Renal pelvis (tissue), 4 donors: ENCODE results near the gene BCOR. TPM values are rescaled to one million over a fixed set of nuclear protein-coding genes. Genes with fewer than 3 reads are reported as not detected.

Experiments
- DNase-seq: peaks from one replicate; pipeline ENCODE4 v3.0.0-alpha.2; 2013
- polyA plus RNA-seq, 3 donors: library from polyadenylated mRNA; unstranded; fragments of 120-200 nt; gene quantifications; one replicate each; pipeline ENCODE4 v1.2.1, GENCODE V29; 2013; ENCODE audit not compliant: insufficient read length in 3 of 3

The BCOR gene
- polyA plus RNA-seq, 3 donors = 51.6 to 53.9 (median 53.3) TPM

DNA sequence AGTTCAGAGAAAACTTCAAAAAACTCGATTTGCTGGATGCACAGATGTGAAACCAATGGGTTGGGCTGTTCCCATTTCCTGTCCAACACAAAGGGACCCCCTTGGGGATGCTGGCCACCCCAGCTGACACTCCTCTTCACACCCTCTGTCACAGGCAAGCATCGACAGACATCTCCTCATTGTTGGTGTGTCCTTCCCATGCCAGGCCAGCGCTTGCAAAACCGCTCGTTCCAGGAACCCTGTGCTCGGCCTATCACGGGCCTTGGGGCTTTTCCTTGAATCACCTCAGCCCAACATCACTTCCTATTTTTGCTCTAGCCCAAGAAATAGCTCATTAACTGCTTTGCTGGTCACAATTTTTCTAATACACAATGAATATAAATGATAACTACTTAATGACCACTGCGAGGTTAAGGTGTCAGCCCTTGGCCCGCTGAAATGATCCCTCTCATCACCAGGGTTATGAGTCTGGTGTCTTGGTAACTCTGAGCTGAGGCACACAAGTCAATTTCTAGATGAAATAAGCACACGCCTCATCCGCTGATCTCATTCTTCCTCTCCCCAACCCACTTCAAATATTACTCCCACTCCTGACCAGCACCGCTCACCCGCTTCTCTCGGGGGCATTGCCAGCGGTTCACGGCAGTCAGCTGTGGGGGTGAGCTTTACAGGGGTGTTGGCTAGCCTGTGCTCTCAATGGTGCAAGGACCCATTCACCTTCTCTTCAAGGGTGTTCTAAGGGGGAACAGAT, 32.3 kb downstream of the BCOR start:
- no peak for DNase-seq

DNA sequence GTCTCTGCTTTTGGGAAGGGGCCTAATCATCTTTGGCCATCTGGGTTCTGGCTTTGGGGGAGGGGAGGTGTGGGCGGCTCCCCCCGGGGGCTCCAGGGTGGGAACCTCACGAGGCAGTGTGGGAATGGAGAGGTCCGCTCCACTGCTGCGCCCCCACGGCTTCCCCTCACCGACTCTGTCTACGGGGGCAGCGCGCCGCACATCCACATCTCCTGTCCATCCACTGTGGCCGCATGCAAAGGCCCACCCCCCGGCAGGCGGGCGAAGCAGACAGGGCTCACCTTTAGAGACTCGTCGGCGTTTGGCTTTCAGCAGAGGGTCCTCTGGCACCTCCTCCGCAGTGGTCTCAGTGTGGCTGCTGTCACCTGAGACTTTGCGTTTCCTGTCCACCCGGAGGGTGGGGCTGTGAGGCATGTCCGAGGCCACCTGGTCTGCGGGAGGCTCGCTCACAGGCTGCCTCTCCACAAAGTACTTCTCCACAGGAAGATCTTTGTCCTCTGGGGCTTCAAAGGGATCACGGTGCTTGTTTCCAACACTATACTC, 33.6 kb downstream of the BCOR start:
- DNase-seq = no peak

DNA sequence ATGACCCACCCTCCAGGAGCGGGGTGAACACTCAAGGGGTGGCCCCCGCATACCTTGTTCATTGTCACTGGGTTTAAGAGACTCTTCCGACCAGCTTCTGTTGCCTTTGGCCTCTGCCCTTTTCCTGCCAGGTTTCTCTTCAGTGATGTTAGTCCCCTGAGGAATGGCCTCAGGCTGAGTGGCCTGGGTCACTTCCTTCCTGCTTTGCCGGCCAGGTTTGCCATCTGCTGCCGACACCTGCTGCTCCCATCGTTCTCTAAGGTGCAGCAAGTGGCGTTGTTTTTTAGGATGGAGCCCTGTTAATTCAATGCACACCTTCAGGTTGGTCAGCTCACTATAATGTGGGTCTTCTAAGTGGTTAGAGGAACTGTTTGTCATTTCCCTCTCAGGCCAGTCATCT, 34.2 kb downstream of the BCOR start:
- DNase-seq = no peak

DNA sequence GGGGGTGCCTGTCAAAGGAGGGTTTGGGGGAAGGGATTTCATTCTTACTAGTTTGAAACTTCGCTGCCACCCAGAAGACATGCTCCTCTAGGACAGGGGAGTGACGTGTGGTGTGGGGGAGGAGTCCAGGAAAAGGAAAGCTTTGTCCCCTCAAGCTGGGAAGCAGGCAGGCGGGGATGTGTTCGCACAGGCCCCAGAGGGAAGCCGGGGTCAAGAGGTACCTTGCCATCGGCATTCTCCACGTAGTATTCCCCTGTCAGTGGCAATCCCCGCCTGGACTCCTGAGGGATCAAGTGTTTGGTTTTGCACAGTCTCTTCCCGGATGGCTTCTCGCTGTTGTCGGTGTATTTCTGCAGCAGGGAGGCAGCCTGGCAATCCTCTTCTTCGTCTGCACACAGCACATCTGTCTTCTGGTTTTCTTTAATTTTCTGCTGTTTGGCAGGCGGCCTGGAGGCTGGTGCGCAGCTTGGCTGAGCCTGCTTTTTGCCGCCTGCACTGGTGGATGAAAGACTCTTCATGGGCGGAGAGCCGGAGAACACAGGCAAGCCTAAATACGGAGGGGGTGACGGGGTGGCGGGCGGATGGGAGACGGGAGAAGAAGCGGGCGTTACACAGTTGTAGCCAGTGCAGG, 35.1 kb downstream of the BCOR start:
- no peak for DNase-seq

DNA sequence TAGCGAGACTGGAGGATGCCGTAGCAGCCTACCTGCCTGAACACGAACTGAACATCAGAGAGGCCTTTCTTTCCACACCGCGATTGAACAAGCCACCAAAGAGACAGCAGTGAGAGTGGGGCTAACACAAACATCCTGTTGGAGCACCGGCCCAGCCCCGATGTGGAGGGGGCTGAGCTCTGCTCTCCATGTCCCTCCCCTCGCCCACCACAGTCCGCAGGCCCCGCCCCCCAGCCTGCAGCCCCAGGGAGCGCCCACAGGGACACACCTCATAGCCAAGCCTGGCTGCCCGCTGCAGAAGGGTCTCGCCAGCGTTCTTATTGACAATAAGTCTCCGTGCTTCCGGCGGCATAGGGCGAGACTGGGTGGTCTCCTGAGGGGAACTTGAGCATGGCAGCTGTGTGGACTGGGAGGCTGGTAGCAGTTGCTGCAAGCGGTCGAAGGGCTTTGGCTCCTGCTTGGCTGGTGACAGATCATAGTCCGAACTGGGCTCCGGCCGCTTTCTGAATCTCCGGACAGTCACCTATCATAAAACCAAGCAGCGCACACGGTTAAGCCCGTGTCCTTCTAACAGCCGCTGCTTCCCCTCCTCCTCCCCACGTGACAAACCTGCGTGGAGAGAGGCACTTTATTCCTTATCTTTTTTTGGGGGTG, 35.8 kb downstream of the BCOR start:
- DNase-seq = no peak

DNA sequence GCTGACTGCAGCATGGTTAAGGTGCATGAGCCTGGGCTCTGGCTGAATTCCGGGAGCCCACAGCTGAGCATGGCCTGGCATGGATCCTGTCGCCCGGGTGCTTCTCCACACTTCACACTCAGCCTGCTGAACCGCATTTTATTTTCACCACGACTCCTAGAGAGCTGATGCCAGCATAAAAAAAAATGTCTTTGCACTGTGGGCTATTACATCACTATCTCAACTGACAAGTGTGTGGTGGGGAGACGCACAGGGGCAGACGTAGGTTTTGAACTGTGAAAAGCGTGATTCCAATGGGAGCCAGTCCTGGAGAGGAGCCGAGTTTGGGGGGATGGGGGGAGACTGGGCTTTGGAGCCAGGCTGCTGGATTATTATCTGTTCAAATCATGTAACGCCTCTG, 36.8 kb downstream of the BCOR start:
- DNase-seq = no peak

DNA sequence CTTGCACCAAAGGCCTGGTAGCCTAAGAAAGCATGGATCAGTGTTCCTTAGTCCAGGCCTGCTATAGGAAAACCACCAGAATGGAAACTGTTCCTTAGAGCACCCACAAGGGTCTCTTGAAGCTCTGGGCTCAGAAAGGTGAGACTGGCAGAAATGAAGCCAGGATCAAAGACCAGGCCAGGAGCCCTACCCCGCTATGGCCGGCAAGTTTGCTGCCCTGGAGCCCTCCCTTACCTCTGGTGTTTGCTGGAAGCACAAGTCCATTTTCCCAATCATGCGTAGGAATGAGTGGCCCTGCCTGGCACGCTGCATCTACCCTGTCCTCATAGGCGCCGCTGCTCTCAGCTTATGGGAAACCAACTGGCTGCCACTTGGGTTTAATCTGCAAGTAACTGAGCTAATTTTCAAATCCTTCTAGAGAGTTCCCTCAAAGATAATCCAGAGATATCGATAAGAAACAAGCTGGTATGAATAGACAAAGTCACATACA, 37.4 kb downstream of the BCOR start:
- DNase-seq = no peak

DNA sequence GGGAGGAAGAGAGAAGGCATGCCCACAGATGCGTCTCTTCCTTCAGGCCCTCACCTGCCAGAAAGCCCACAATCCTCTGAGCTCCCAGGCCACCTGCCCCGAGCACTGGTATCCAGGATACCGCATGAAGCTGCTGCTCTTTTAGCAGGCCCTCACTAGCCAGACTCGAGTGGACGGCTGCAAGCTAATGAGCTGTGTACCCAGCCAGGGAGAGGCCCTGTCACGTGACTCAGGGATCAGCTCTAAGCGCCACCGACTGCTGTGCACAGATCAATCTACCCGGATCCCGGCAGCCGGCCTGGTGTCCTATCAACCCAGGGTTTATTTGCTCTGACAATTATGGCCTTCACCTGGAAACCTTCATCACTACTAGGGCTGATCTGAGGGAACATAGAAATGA, 39.0 kb downstream of the BCOR start:
- no peak for DNase-seq

DNA sequence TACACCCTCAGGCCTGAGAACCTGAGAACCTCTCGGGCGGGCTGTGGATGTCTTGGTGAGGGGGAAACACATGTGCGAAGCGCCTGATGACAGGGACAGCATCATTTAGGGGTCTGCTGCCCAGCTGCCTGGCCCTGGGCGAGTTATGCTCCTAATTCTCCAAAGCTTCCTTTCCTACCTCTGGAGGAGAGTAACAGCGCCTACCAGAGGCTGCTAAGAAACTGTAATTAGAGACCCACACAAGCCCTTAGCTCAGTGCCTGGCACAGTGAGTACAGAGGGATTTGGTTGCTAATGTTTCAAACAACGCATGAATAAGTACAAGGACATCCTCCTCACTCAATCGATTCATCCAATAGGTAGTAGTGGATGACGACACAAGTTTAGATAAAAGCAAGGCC, 40.4 kb downstream of the BCOR start:
- no peak for DNase-seq

DNA sequence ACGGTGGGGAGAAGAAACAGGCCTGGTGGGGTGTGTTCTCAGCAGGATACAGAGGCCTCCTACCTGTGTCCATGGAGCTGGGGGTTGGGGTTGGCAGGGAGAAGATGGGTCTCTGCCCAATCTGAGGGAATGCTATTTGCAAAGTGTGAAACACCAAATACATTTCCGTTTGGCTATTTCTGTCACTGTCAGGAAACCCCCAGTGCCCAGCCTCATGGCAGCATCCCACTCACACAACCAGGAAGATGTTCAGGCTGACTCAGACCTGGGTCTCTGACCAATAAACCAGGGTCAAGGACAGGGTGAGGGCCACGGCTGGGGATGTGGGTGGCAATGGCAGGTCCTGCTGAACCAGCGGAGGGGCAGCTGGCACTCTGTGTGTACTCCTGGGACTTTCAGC, 41.3 kb downstream of the BCOR start:
- DNase-seq = no peak

DNA sequence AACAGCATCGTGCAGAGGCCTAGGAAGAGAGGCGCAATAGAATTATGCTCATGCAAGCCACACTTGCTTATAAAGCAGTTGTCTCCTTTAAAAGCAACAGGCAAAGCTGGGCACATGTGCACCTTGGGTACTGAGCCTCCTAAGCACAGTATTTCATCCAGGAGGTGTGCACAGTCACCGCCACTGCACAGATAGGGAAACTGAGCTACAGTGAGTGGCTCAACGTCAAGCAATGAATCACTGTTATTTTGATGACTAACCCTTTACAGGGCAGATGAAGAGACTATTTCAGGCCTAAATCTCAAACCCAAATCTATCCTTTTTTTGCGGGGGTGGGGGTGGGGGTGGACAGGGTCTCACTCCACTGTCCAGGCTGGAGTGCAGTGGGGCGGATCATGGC, 42.3 kb downstream of the BCOR start:
- no peak for DNase-seq

DNA sequence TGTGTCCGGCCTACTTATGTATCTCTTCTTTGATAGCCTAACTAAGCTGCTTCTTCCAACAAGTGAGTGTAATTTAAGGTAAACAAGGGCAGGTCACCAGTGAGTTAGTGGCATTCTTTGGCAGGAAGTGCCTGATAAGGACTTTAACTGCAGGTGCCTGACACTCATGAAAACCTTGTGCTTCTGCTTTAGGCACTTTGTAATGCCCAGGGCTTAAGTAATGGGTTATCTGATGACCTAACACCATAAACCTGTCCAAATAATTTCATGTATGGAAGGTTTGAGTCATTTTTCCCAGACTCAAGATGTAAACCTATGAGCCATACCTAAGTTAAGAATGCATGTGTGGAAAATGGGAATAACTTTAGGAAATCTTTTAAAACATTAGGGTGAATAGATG, 43.0 kb downstream of the BCOR start:
- no peak for DNase-seq

DNA sequence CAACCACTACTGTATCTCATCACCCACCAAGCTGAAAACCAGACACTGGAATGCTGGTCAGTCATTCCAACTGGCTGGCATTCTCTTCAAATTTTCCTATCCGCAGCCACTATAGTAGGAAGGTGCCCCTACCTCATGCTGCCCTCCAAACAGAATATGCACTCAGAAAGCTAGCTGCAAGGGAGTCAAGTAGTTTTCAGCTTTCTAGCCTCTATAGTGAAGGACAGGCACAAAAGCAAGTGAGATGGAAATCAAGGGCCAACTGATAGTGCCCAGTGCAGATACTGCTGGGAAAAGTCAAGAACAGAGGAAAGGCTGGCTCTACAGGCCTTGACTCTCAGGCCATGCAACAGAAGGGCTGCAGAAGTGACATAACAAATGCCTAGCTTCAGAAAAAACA, 47.2 kb downstream of the BCOR start:
- DNase-seq = no peak

DNA sequence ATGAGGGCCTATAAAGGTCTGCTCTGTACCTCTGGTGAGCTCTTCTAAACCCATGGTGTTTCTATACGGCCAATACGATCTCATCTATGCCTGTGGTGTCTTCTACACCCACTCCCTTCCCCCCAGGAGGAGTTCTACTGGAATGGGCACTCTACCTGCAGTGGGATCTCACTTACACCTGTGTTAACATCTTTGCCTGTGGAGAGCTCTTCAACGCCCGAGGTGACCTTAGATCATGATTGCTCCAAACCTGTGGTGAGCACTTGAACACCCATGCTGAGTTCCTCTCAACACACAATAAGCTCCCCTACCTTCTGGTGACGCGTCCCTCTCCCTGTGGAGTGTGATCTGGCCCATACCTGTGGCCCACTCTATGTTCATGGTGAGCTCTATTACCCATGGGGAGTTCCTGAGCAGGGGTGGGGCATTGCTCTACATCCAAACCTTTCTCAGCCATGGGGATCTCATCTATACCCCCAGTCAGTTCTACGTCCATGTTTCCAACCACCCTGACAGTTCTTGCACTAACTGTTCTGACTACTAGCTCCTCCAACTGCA, 48.6 kb downstream of the BCOR start:
- no peak for DNase-seq

DNA sequence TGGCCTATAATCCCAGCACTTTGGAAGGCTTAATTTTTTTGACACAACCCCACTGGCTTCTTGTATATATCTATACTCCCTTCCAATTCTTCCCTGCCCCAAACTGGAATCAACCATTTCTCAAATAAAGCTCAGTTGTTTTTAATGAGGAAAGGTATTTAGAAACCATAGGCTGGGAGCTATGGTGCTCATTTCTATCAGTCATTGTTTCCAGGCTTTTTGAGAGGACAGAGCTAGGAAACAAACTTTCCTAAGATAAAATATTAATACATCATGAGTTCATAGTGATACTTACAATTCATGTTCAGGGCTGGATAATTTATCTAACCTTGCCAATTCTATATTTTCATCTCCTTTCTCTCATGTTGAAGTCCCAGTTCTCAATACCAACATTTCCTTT, 50.3 kb downstream of the BCOR start:
- DNase-seq = no peak

DNA sequence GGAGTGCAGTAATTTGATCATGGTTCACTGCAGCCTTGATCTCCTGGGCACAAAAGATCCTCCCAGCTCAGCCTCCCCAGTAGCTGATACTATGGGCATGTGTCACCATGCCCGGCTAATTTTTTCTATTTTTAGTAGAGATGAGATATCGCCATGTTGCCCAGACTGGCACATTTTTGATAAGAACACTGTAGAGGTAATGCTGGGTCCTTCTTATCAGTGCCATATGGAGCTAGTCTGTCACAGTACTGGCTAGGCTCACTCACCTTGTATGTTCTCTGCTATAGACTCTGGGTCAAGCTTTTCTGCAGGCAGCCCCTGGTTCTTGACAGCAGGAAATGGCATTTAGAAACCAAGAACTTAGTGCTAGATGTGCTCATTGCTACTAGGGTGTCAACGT, 53.9 kb downstream of the BCOR start:
- no peak for DNase-seq

DNA sequence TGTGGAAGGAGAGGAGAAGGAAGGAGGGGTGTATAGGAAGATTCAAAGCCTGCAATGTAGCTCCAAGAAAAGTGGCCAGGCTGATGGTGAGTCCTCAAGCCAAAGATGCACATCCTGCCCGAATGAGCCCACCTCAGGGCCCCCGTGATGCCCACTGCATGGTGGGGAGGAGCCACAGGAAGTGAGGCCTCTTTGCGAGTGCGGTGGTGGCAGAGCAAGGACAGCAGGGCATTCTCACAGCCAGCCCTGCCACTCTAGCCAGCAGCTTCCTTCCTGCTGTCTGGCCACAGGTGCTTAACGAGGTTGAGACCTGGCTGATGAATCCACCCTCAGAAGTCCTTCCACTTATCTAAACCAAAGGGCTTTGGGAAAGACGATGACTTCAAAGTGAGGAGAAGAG, 55.8 kb downstream of the BCOR start:
- DNase-seq = no peak

DNA sequence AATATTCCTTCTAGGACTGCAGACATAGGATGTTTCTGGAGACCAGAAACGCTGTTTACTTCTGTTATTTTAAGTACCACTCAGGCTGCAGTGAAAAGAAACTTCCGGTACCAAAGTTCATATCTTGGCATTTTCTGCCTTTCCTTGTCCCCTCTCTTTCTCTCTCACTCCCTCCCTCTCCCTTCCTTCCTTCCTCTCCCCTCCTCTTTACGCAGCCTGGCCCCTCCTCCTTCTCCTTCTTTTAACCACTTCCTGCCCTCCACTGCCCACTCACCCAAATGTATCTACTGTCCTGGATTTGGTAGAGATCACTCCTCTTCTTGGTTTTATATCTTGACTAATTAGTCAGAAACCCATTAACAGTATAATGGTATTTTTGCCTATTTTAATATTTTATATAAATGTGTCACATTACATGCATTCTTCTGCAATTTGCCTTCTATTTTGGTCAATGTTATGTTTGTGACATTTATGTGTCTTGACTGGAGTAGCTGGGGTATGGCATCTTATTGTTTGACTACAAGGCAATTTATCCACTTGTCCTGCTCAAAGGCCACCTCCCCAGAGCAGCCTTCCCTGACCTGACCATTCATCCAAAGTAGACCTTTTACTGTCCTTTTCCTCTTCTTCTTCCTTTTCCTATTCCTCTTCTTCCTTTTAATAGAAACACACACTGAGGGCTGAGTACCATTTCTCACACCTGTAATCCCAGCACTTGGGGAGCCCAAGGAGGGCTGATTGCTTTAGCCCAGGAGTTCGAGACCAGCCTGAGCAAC, 56.9 kb downstream of the BCOR start:
- no peak for DNase-seq

DNA sequence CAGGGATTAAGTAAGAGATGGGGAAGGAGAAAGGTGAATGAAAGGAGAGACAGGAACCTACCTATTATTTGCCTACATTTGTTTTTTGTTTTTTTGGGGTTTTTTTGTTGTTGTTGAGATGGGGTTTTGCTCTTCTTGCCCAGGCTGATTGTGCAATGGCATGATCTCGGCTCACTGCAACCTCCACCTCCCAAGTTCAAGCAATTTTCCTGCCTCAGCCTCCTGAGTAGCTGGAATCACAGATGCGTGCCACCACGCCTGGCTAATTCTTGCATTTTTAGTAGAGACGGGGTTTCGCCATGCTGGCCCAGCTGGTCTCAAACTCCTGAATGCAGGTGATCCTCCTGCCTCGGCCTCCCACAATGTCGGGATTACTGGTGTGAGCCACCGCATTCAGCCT, 57.9 kb downstream of the BCOR start:
- DNase-seq = no peak

DNA sequence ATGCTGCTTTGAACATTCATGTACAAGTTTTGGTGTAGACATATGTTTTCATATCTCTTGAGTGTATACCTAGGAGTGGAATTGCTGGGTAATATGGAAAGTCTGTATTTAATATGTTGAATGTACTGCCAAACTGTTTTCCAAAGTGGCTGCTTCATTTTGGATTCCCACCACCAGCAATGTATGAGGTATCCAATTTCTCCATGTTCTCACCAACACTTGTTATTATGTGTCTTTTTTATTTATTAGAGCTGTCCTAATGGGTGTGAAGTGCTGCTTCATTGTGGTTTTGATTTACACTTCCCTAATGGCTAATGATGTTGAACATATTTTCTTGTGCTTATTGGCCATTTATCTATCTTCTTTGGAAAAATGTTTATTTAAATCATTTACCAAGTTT, 60.4 kb downstream of the BCOR start:
- no peak for DNase-seq

DNA sequence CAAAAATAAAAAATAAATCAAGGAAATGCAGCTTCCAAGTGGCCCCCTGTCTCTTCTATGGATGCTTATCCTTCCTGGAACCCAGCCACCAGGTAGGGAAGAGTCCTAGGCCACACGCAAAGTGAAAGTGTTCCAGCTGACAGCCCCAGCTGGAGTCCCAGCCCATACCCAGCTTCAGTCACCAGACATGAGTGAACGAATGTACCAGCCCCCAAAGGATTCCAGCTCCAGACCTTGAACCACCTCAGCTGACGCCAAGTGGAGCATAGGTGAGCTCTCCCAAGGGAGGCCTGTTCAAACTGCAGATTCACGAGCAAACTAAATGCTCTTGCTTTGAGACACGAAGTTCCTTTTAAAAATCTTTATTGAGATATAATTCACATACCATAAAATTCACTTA, 62.0 kb downstream of the BCOR start:
- no peak for DNase-seq

DNA sequence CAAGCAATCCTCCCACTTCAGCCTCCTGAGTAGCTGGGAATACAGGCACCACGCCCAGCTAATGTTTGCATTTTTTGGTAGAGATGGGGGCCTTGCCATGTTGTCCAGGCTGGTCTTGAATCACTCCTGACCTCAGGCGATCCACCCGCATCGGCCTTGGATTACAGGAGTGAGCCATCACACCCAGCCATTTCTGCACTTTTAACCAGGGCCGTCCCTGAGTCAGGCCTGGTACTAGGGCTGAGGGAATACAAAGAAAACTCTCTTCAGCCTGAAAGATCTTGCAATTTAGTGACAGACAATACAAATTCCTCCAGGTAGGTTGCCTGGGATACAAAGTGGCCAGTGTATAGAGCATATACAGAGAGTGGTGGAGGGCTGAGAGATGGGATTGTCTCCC, 65.8 kb downstream of the BCOR start:
- DNase-seq = no peak
